Loucy (cell line): ENCODE data around the gene PKIB.

Source experiments
- EZH2phosphoT487 ChIP-seq: fragments of 200-600 bp; IDR thresholded peaks from 2 replicates; pipeline ENCODE4 v1.6.1; 2018; ENCODE audit warnings: antibody characterized with exemption, mild to moderate bottlenecking, moderate library complexity, borderline replicate concordance
- TF ChIP-seq, protein P1 (sequence below): fragments of 200-600 bp; sonication (generic); conservative IDR thresholded peaks from 2 replicates; pipeline ENCODE4 v1.5.1; 2014; ENCODE audit warnings: mild to moderate bottlenecking, antibody characterized with exemption, low read length

DNA sequence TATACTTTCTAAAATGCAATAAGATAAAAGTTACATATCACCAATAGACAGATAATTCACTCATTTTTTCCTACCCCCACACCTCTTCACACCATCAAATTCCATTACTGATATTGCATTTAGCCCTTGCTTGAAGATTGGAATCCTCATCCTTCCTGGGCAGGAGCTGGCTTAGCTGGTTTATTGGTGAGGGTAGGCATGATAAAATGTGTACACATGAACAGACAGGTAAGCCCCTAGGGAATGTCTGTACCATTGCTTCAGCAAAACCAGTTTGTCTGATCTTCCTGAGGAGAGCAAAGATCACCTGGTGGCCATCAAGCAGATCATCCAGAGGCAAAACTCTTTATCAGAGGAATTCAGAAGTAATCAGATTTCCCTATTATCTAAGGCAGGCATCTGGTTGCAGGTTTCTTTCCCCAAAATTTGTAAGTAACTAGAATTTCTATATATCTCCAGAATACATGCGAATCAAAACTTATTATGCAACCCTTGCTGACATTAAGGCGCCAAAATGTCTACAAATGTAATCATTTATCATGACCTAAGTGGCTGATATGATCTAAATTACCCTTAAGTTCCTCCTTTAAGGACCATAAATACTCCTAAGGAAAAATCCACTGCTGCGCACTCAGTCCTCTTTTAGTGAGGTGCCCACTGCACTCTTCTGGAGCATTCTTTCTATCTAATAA, 162.7 kb downstream of the PKIB start:
- TF ChIP-seq, protein P1, sequence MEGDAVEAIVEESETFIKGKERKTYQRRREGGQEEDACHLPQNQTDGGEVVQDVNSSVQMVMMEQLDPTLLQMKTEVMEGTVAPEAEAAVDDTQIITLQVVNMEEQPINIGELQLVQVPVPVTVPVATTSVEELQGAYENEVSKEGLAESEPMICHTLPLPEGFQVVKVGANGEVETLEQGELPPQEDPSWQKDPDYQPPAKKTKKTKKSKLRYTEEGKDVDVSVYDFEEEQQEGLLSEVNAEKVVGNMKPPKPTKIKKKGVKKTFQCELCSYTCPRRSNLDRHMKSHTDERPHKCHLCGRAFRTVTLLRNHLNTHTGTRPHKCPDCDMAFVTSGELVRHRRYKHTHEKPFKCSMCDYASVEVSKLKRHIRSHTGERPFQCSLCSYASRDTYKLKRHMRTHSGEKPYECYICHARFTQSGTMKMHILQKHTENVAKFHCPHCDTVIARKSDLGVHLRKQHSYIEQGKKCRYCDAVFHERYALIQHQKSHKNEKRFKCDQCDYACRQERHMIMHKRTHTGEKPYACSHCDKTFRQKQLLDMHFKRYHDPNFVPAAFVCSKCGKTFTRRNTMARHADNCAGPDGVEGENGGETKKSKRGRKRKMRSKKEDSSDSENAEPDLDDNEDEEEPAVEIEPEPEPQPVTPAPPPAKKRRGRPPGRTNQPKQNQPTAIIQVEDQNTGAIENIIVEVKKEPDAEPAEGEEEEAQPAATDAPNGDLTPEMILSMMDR, result no peak
- no peak for TF ChIP-seq EZH2phosphoT487
